HG03571 (cell line): ENCODE measurements around the gene SLC16A3.
A peak's percentile ranks its signal among the peaks of the same experiment; 100 is the strongest.
"Not testable (repeated sequence)": the region's sequence is repeated elsewhere in the genome, so short reads cannot be mapped to it uniquely, and the experiment has no call there.

ENCODE experiments used
- ATAC-seq: cut with Tn5 transposase; IDR thresholded peaks from one replicate; pipeline ENCODE4 v1.9.1; 2021; ENCODE audit not compliant: unreplicated experiment

SLC16A3 gene

DNA sequence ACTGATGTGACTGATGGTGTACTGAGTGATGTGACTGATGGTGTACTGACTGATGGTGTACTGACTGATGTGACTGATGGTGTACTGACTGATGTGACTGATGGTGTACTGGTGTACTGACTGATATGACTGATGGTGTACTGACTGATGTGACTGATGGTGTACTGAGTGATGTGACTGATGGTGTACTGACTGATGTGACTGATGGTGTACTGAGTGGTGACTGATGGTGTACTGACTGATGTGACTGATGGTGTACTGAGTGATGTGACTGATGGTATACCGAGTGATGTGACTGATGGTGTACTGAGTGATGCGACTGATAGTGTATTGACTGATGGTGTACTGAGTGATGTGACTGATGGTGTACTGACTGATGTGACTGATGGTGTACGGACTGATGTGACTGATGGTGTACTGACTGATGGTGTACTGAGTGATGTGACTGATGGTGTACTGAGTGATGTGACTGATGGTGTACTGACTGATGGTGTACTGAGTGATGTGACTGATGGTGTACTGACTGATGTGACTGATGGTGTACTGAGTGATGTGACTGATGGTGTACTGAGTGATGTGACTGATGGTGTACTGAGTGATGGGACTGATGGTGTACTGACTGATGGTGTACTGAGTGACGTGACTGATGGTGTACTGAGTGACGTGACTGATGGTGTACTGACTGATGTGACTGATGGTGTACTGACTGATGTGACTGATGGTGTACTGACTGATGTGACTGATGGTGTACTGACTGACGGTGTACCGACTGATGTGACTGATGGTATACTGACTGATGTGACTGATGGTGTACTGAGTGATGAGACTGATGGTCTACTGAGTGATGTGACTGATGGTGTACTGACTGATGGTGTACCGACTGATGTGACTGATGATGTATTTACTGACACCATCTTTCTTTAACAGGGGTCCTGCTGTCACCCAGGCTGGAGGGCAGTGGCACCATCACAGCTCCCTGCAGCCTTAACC, 31.4 kb downstream of the SLC16A3 start:
- not testable (repeated sequence) for ATAC-seq

DNA sequence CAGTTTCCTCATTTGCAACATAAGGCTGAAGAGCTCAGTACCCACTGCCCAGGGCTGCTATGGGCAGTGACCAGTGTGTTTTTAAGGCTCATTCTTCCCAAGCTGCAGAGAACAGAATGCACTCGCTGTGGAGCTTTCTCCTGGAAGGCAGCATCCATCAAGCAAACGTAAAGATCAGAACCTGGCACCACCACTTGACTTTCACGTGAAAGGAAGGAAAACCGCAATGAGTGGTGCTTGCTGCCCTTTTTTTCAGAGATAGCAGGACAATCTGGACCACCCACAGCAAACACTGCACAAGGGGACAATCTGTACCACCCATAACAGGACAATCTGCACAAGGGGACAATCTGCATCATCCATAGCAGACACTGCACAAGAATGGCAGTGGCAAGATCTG, 33.5 kb downstream of the SLC16A3 start:
- ATAC-seq = no peak

DNA sequence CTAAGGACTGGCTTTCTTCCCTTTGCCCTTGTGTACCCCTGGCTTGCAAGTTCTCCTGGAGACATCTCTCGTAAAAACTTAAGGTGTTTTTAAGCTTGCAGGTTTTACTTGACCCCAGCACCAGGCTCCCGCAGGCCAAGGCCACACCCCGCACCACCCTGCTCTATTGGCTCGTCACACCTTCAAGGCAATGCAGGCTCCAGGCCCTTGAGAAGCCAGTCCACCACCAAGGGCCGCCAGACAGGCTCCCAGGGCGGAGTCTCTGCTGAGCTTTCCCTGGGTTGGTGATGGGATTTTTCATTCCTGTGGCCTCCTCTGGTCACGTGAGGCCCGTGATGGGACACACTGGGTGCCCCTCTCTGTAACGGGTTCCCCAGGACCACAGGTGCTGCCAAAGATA, 34.8 kb downstream of the SLC16A3 start:
- ATAC-seq = no peak

DNA sequence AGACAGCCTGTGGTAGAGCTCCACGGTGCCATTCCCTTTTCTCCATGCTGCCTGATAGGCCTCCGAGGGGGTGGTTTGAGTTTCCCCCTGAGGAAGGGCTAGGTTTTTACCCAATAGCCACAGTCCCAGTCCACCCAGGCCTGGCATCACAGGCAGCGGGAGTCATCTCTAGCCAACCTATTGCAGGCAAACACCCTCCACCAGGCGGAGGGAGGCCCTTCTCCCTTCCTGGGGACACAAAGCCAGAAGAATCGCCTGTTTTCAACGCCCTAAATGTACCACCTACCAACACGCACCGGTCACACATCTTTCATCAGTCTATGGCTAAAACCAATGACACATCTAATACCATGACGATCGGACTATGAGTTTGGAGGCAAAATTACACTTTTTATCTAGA, 37.3 kb downstream of the SLC16A3 start:
- no peak for ATAC-seq

- ATAC-seq = no peak
Measured at GRCh38 chr17:82267575-82268379, 38.9 kb downstream of the SLC16A3 start.

DNA sequence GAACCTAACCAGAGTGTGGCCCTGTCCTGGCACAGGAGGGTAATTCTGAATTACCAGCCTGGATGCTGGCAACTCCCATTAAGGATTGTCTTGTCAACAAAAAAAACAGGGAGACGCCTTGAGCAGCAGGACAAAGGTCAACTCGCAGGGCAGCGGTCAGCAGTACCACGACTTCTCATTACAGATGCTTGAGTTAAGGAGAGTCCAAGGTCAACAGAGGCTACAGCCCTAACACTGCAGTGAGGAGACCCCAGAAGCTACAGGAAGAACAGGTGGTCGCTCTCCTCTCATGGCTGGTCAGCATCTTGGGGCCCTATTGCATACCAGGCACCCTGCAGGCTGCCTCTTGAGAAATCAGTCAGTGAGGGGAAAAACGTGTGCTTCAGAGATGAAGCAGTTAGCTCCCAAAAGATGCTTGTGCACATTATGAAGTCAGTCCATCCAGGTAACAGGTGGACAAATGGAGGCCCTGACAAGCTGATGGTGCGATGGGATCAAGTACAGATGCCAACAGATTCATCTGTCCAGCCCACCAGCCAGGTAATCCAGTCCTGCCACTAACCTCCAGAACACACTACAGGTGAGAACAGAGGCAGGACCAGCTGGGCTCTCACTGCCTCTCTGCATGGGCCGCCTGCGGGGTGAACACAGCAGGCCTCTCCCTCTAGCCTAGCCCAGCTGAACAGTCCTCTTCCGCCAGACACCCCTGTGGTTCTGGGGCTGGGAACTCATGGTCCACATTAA, 40.5 kb downstream of the SLC16A3 start:
- ATAC-seq = no peak

DNA sequence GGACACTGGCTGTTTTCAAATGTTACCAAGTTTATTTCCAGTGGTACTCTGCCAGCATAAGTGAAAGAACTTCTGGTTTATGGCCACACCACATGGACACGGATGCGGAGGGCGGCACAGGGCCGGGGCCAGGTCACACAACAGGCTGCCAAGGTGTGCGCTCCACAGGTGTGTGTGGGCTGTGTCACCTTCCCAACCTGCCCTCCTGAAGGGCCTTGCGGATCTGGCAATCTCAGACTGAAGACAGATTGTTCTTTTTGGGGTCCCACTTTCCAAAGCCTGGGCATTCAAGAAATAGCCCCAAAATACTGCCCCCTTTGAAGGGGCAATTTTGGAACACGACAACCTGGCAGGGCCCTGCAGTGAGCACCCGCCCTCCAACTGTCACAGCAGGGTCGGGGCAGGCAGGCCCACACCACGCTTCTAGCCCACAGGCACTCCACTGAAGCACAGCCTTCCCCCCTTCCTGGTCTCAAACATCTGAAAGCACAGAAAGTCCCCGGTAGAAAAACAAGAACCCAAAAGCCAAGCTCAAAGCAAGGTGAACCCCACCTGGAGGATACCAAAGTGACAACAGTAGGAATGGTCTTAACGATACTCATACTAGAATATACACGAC, 41.1 kb downstream of the SLC16A3 start:
- no peak for ATAC-seq

- no peak for ATAC-seq
Measured at GRCh38 chr17:82270651-82271050, 41.8 kb downstream of the SLC16A3 start.

DNA sequence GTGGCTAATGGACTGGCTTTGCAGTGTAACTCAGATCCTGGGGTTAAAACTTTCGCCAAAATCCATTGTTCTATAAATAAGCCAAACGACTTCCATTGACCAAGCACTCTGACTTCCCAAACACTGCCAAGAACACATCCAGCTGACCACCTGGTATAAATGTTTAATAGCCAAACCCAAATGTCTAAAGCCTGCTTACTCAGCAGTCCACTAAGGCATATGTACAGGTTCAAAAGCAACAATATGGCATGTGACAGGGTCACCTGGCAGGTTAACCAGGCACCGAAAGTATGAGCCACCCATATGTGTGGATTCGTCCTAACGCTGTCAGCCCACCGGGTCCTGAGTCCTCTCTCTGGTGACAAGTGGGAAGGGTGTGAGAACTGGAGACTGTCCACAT, 42.6 kb downstream of the SLC16A3 start:
- ATAC-seq = no peak

DNA sequence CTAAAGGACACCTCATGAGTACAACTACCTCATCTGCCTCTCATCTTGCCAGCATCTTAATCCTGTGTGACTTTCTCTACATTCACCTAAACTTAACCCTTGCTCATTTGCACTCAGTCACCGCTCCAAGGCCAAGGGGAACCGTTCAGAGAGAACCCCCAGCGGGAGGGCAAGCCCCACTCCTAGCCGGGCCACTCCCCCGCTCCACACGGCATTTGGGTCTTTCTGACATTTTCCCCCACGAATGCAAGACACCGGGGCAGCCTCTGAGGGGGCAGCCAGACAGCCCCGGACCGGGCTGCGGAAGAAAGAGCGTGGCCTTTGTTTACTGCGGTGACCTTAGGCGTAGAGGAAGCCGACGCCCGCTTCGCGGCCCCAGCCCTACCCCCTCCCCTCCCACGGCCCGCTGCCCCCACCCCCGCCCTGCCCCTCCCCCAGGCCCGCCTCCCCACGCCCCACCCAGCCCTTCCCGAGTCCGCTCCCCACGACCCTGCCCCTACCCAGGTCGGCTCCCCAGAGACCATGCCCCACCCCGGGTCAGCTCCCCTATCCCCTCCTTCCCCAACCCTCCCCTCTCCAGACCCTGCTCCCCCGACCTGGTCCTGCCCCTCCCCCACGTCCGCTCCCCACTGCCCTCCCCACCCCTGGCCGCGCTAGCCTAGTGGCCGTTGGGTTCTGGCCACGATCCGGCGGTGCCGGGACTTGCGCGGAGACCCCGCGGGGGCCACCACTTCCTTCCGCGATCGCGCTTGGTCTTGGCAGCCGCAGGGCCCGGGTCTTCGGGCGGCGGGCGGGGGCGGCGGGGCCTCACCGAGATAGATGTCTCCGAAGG, 43.9 kb downstream of the SLC16A3 start:
- ATAC-seq = no peak

- ATAC-seq = peak; percentile 65
Measured at GRCh38 chr17:82273327-82274133, 44.7 kb downstream of the SLC16A3 start, which contains the start of gene CSNK1D. Gene CSNK1D (minus strand): TSS chr17:82273700. CDS start chr17:82273381, 319 bp downstream.

DNA sequence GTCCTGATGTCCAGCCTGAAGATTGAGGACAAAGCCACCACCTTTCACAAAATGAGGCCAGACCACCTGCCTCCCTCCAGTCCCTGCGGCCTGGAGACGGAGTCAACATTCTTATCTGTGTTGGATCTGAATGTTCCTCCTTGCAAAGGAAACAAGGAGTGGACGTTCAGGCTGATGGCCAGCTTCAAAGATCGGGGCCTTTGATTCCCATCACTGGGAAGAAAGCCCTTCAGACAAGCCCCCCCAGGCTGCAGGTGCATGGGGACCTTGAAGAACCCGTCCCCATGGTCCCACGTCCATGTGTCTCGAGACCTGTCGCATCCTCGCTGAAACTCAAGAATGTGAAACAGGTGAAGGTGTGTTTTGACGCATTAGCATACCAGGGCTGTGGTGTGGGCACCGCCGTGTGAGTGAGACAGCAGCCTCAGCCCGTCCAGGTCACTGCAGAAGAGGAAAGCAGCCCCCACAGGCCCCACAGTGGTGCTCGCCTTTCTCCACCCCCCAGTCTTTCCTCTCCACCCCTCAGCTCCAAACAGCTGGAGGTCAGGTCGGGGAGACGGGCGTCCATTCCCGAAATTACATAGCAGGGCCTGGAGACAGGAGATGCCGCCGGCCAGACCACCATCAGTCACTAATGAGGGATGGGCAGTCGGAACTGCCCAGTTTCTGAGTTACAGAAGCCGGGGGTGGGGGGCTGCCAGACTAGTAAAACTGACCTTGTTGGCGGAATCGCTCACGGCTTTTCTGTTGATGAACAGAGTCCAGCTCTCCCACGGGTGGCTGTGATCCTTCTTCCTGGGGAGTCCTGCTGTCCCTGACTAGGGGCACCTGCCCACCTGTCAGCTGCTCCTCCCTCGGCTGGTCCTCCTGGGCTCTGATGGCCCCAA, 45.5 kb downstream of the SLC16A3 start:
- ATAC-seq = no peak

DNA sequence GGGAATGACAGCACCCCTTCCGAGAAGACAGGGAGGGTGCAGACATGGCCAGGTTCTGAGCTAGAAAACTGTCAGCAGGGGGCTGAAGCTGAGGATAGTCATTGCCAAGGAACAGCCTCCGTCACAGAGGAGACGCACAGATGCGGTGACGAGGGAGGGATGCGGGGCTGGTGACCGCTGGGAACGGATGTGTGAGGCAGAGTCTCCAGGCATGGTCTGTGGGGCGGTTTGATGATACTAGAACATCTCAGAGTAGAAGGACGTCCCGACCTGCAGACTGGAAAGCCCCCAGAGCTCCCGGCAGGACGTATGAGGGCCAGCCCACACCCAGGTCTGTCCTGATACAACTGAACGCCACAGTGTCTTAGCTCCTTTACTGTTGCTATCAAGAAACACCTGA, 46.5 kb downstream of the SLC16A3 start:
- ATAC-seq = no peak

GRCh38 chr17:82276938-82277337, 48.1 kb downstream of the SLC16A3 start:
- no peak for ATAC-seq

- no peak for ATAC-seq
Measured at GRCh38 chr17:82277851-82278250, 49.0 kb downstream of the SLC16A3 start.

- ATAC-seq = no peak
Measured at GRCh38 chr17:82278308-82278707, 49.5 kb downstream of the SLC16A3 start.

GRCh38 chr17:82278786-82279391, 50.0 kb downstream of the SLC16A3 start:
- ATAC-seq = no peak

DNA sequence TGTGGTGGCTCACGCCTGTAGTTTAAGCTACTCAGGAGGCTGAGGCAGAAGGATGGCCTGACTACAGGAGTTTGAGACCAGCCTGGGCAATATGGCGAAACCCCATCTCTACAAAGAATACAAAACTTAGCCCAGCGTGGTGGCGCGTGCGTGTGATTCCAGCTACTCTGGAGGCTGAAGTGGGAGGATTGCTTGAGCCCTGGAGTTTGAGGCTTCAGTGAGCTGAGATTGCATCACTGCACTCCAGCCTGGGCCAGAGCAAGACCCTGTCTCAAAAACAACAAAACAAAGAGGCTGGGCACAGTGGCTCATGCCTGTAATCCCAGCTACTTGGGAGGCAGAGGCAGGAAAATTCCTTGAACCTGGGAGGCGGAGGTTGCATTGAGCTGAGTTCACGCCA, 51.7 kb downstream of the SLC16A3 start:
- ATAC-seq = no peak
